Gastroesophageal sphincter (tissue), 4 donors: ENCODE data around the gene AIG1. TPM values are rescaled to one million over a fixed set of nuclear protein-coding genes. Genes with fewer than 3 reads are reported as not detected.
"Not testable (repeated sequence)": the region's sequence is repeated elsewhere in the genome, so short reads cannot be mapped to it uniquely, and the experiment has no call there.

Experiments used
- ATAC-seq: fragments of 150-250 bp; one replicate; pipeline ENCODE4 v1.9.1; 2016; ENCODE audit warnings: mild to moderate bottlenecking, moderate library complexity
- H3K27ac ChIP-seq, 4 donors: fragments of 200-600 bp; sonication (generic) in 3 of 4; 1 replicate in 3 of 4; 2 replicates in 1 of 4; pipeline ENCODE4 v1.5.1; 2016 to 2019
- H3K27me3 ChIP-seq: fragments of 200-600 bp; sonication (generic); one replicate; pipeline ENCODE4 v1.5.1; 2019
- H3K36me3 ChIP-seq, 2 donors: fragments of 200-600 bp; sonication (generic); one replicate each; pipeline ENCODE4 v1.5.1; 2019; ENCODE audit warnings: control low read depth in 1 of 2
- H3K4me1 ChIP-seq, 3 donors: fragments of 200-600 bp; sonication (generic); 1 replicate in 2 of 3; 2 replicates in 1 of 3; pipeline ENCODE4 v1.5.1; 2016 to 2019; ENCODE audit warnings: control low read depth in 2 of 3
- H3K4me3 ChIP-seq, 2 donors: fragments of 200-600 bp; sonication (generic); one replicate each; pipeline ENCODE4 v1.5.1; 2019; ENCODE audit warnings: mild to moderate bottlenecking in 1 of 2, moderate library complexity in 1 of 2
- H3K9me3 ChIP-seq, 3 donors: fragments of 200-600 bp; sonication (generic); one replicate each; pipeline ENCODE4 v1.5.1; 2017 to 2019; ENCODE audit warnings: control low read depth in 2 of 3
- CTCF ChIP-seq, 4 experiments: fragments of 200-600 bp in 2 of 4; fragments of 450-650 bp in 2 of 4; sonication (generic) in 1 of 4; IDR thresholded peaks; one replicate each; pipeline ENCODE4 v1.5.1; 2017 to 2019; ENCODE audit warnings: antibody characterized with exemption in 4 of 4, mild to moderate bottlenecking in 2 of 4, moderate library complexity in 2 of 4
- EP300 ChIP-seq: sonication (generic); formaldehyde crosslinking; IDR thresholded peaks from one replicate; pipeline ENCODE4 v1.6.1; 2017; ENCODE audit warnings: antibody characterized with exemption, mild to moderate bottlenecking
- POLR2A ChIP-seq, 2 donors: fragments of 450-650 bp; IDR thresholded peaks; one replicate each; pipeline ENCODE4 v1.6.1; 2017; ENCODE audit warnings: antibody characterized with exemption in 2 of 2, mild to moderate bottlenecking in 2 of 2, moderate library complexity in 1 of 2
- POLR2AphosphoS5 ChIP-seq: sonication (generic); formaldehyde crosslinking; IDR thresholded peaks from one replicate; pipeline ENCODE4 v1.6.1; 2017; ENCODE audit warnings: antibody characterized with exemption
- WGBS, 2 donors: methylation state at CpG; one replicate each; pipeline ENCODE4 v1.1.5; 2018; ENCODE audit warnings: low coverage in 1 of 2; 5-methylcytosine and 5-hydroxymethylcytosine counted together
- total RNA-seq, 4 donors: library from RNA; depleted of rRNA; stranded (reverse); fragments of >200 nt; gene quantifications; one replicate each; pipeline ENCODE4 v1.1.0, GENCODE V29; 2016

AIG1 gene
- total RNA-seq, 4 donors from 2014 or later: 24.0 to 42.0 (median 31.5) TPM

GRCh38 chr6:143034689-143035334 is 25.9 kb upstream of the AIG1 start:
- no peaks in the 10 kb centered on the region for H3K4me1 ChIP-seq
- no peak for TF ChIP-seq POLR2AphosphoS5
- no peak for TF ChIP-seq EP300
- no peak for TF ChIP-seq CTCF (IDR thresholded peaks at IDR 0.05)
- TF ChIP-seq POLR2A (IDR thresholded peaks at IDR 0.05): no peak
- H3K27me3 ChIP-seq: no peaks in the 10 kb centered on the region
- no peak overlapping the region for H3K27ac ChIP-seq
- no peaks in the 10 kb centered on the region for H3K36me3 ChIP-seq
- ATAC-seq: no peak
- H3K9me3 ChIP-seq: no peaks in the 10 kb centered on the region
- H3K4me3 ChIP-seq: no peak overlapping the region
- no CpG with 5 or more reads among the region's 9 CpGs for WGBS, 2 donors

DNA sequence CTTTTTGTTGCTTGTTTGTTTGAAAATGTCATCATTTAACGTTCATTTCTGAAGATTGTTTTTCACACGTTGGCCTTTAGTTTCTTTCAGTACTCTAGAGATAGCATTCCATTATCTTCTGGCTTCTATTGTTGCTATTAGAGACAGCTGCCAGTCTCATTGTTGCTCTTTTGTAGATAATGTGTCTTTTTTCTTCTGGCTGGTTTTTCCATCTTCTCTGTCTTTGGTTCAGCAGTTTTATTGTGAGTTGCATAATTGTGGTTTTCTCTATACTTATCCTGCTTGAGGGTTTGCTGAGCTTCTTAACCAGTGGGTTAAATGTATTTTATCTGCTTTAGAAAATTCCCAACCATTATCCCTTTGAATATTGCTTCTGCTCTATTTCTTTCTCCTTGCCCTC is 23.2 kb upstream of the AIG1 start:
- Histone ChIP-seq H3K9me3 (no peaks in the 10 kb centered on the region), H3K36me3 (no peaks in the 10 kb centered on the region), H3K4me3 (no peak overlapping the region), H3K27ac (no peak overlapping the region), H3K27me3 (no peaks in the 10 kb centered on the region), H3K4me1 (no peaks in the 10 kb centered on the region)
- no peak for TF ChIP-seq POLR2AphosphoS5
- no peak for TF ChIP-seq POLR2A (IDR thresholded peaks at IDR 0.05)
- TF ChIP-seq EP300: no peak
- TF ChIP-seq CTCF (IDR thresholded peaks at IDR 0.05): no peak
- WGBS, 2 donors: 60 to 64% methylated on average over 2 of the region's 2 CpGs
- no peak for ATAC-seq

DNA sequence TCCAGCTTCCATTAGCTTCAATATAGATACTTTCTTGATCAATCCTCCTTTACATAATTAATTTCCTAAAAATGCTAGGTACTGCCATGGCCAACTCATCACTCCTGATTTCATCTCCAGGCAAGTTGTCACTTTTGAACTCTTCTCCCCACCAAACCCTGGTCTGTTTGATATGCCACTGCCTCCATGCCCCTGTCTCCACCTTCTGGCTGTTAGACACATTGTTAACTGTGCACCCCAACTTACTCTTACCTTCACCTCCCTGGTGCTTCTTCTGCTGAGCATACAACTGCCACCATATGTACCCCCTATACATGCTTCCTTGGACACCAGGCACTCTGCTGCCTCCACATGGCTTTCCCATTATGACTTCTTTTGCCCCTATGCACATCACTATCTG is 21.9 kb upstream of the AIG1 start:
- no peaks in the 10 kb centered on the region for H3K36me3 ChIP-seq
- no peaks in the 10 kb centered on the region for H3K27me3 ChIP-seq
- H3K4me3 ChIP-seq: no peak overlapping the region
- no peaks in the 10 kb centered on the region for H3K4me1 ChIP-seq
- TF ChIP-seq EP300 (no peak), CTCF (IDR thresholded peaks at IDR 0.05) (no peak), POLR2AphosphoS5 (no peak), POLR2A (IDR thresholded peaks at IDR 0.05) (no peak)
- ATAC-seq: no peak
- H3K27ac ChIP-seq: no peak overlapping the region
- no peaks in the 10 kb centered on the region for H3K9me3 ChIP-seq

GRCh38 chr6:143039548-143039947 is 21.1 kb upstream of the AIG1 start:
- Histone ChIP-seq H3K4me1 (no peaks in the 10 kb centered on the region), H3K27me3 (no peaks in the 10 kb centered on the region), H3K9me3 (no peaks in the 10 kb centered on the region), H3K4me3 (no peak overlapping the region), H3K36me3 (no peaks in the 10 kb centered on the region), H3K27ac (no peak overlapping the region)
- no peak for TF ChIP-seq POLR2AphosphoS5
- no peak for TF ChIP-seq POLR2A (IDR thresholded peaks at IDR 0.05)
- no peak for TF ChIP-seq CTCF (IDR thresholded peaks at IDR 0.05)
- no peak for TF ChIP-seq EP300
- 85 to 92% methylated on average over 4 of the region's 4 CpGs for WGBS, 2 donors
- no peak for ATAC-seq

DNA sequence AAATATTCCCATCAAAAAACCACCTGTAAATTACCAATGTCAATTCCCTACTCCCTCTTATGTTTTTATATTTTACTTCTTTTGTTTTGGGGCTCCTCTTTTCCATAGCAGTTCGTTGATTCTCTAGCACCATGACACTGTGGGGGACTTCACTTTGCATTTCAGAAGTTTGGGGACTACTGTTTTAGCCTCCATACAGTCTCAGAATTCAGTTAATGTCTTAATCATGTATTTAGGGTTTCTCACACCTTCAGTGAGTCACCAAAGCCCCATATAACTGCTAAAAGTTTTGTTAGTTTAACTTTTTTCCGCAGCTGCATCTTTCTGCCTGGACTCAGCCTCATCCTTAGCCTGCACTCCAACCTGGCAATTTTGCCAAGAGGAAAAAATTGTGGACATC is 20.7 kb upstream of the AIG1 start:
- no peak for TF ChIP-seq CTCF (IDR thresholded peaks at IDR 0.05)
- TF ChIP-seq POLR2A (IDR thresholded peaks at IDR 0.05): no peak
- TF ChIP-seq EP300: no peak
- no peak for TF ChIP-seq POLR2AphosphoS5
- no peak for ATAC-seq
- Histone ChIP-seq H3K27ac (no peak overlapping the region), H3K9me3 (no peaks in the 10 kb centered on the region), H3K4me3 (no peak overlapping the region), H3K4me1 (no peaks in the 10 kb centered on the region), H3K36me3 (no peaks in the 10 kb centered on the region), H3K27me3 (no peaks in the 10 kb centered on the region)
- 80 to 93% methylated on average over 2 of the region's 2 CpGs for WGBS, 2 donors

- not testable (repeated sequence) for H3K36me3 ChIP-seq, H3K4me3 ChIP-seq, H3K27me3 ChIP-seq, H3K27ac ChIP-seq, H3K4me1 ChIP-seq, H3K9me3 ChIP-seq, ATAC-seq
- WGBS, 2 donors: 93% methylated on average over 3 to 4 of the region's 4 CpGs
Observed at GRCh38 chr6:143044345-143044744, 16.3 kb upstream of the AIG1 start.
